Chondrocyte (in vitro differentiated cells): ENCODE measurements around the gene PIK3CG. TPM values are rescaled to one million over a fixed set of nuclear protein-coding genes. Genes with fewer than 3 reads are reported as not detected.

ENCODE experiments used
- DNase-seq: peaks from one replicate; pipeline ENCODE4 v3.0.0; 2021; ENCODE audit warnings: mixed read lengths, low spot score
- H3K27ac Mint-ChIP-seq: one replicate; pipeline ENCODE4 v1.8.0; 2021; ENCODE audit warnings: mild to moderate bottlenecking, moderate library complexity, mixed read lengths; ENCODE audit not compliant: unreplicated experiment
- H3K27me3 Mint-ChIP-seq: 2 replicates; pipeline ENCODE4 v1.8.0; 2021; ENCODE audit warnings: low read depth, mixed read lengths
- H3K36me3 Mint-ChIP-seq: 2 replicates; pipeline ENCODE4 v1.8.0; 2021; ENCODE audit warnings: low read depth, mixed read lengths
- H3K4me1 Mint-ChIP-seq: 2 replicates; pipeline ENCODE4 v1.8.0; 2021; ENCODE audit warnings: low read depth, mild to moderate bottlenecking, mixed read lengths
- H3K4me3 Mint-ChIP-seq: one replicate; pipeline ENCODE4 v1.8.0; 2021; ENCODE audit warnings: mild to moderate bottlenecking, moderate library complexity, mixed read lengths; ENCODE audit not compliant: unreplicated experiment
- H3K9me3 Mint-ChIP-seq: 2 replicates; pipeline ENCODE4 v1.8.0; 2021; ENCODE audit warnings: low read depth, mixed read lengths
- CTCF ChIP-seq: fragments of 200-600 bp; sonication (generic); IDR thresholded peaks from 2 replicates; pipeline ENCODE4 v1.5.0; 2021; ENCODE audit warnings: antibody characterized with exemption, mild to moderate bottlenecking, moderate library complexity
- total RNA-seq: library from RNA; stranded (reverse); gene quantifications from 3 replicates; pipeline ENCODE4 v1.2.1, GENCODE V29; 2021

The PIK3CG gene
- total RNA-seq, 1 donor from 2014 or later: not detected

- no peak overlapping the region for H3K27ac Mint-ChIP-seq
- no peak for DNase-seq
- no peaks in the 10 kb centered on the region for H3K9me3 Mint-ChIP-seq
- no peaks in the 10 kb centered on the region for H3K36me3 Mint-ChIP-seq
- H3K4me1 Mint-ChIP-seq: peaks cover 6% of the 10 kb centered on the region
- peaks cover 2% of the 10 kb centered on the region for H3K27me3 Mint-ChIP-seq
- no peak for TF ChIP-seq CTCF
- H3K4me3 Mint-ChIP-seq: no peak overlapping the region
Observed at GRCh38 chr7:106839511-106839910, 25.6 kb upstream of the PIK3CG start.

GRCh38 chr7:106840342-106840741 is 24.7 kb upstream of the PIK3CG start:
- Mint-ChIP-seq H3K4me3 (no peak overlapping the region), H3K9me3 (no peaks in the 10 kb centered on the region), H3K36me3 (no peaks in the 10 kb centered on the region), H3K27me3 (peaks cover 8% of the 10 kb centered on the region), H3K27ac (no peak overlapping the region), H3K4me1 (peaks cover 6% of the 10 kb centered on the region)
- no peak for DNase-seq
- TF ChIP-seq CTCF: no peak

- H3K27me3 Mint-ChIP-seq: peaks cover 8% of the 10 kb centered on the region
- TF ChIP-seq CTCF: no peak
- DNase-seq: no peak
- no peak overlapping the region for H3K4me3 Mint-ChIP-seq
- no peak overlapping the region for H3K27ac Mint-ChIP-seq
- no peaks in the 10 kb centered on the region for H3K9me3 Mint-ChIP-seq
- H3K4me1 Mint-ChIP-seq: peaks cover 6% of the 10 kb centered on the region
- no peaks in the 10 kb centered on the region for H3K36me3 Mint-ChIP-seq
Observed at GRCh38 chr7:106841896-106842390, 23.1 kb upstream of the PIK3CG start.

GRCh38 chr7:106844279-106844997 is 20.6 kb upstream of the PIK3CG start:
- TF ChIP-seq CTCF: no peak
- H3K9me3 Mint-ChIP-seq: no peaks in the 10 kb centered on the region

GRCh38 chr7:106848049-106848448 is 17.0 kb upstream of the PIK3CG start:
- Mint-ChIP-seq H3K4me3 (no peak overlapping the region), H3K4me1 (peaks cover 7% of the 10 kb centered on the region), H3K36me3 (no peaks in the 10 kb centered on the region), H3K9me3 (no peaks in the 10 kb centered on the region), H3K27me3 (peaks cover 8% of the 10 kb centered on the region), H3K27ac (no peak overlapping the region)
- DNase-seq: no peak
- TF ChIP-seq CTCF: no peak

More at GRCh38 chr7:106844279-106844997, 20.6 kb upstream of the PIK3CG start:
- peaks cover 8% of the 10 kb centered on the region for H3K27me3 Mint-ChIP-seq
- H3K4me1 Mint-ChIP-seq: peaks cover 14% of the 10 kb centered on the region
- no peaks in the 10 kb centered on the region for H3K36me3 Mint-ChIP-seq
- DNase-seq: no peak
- no peak overlapping the region for H3K4me3 Mint-ChIP-seq
- no peak overlapping the region for H3K27ac Mint-ChIP-seq
